Esophagus muscularis mucosa (tissue), 4 donors: ENCODE data around the gene SLC7A14. TPM values are rescaled to one million over a fixed set of nuclear protein-coding genes. Genes with fewer than 3 reads are reported as not detected.

Source experiments
- DNase-seq: peaks from one replicate; pipeline ENCODE4 v3.0.0-alpha.2; 2017; ENCODE audit errors: extremely low spot score
- H3K27ac ChIP-seq, 4 donors: fragments of 200-600 bp; sonication (generic); replicated peaks in 1 of 4; 1 replicate in 3 of 4; 2 replicates in 1 of 4; pipeline ENCODE4 v1.5.1; 2016 to 2019; ENCODE audit warnings: mild to moderate bottlenecking in 1 of 4
- H3K27me3 ChIP-seq, 4 donors: fragments of 200-600 bp; sonication (generic); one replicate each; pipeline versions ENCODE4 v1.5.1 to v1.6.0; 2016 to 2019
- H3K36me3 ChIP-seq, 4 donors: fragments of 200-600 bp; sonication (generic); one replicate each; pipeline ENCODE4 v1.5.1; 2016 to 2019
- H3K4me1 ChIP-seq, 4 donors: fragments of 200-600 bp; sonication (generic); one replicate each; pipeline ENCODE4 v1.5.1; 2016 to 2019
- H3K4me3 ChIP-seq, 4 donors: fragments of 200-600 bp; sonication (generic); 1 replicate in 2 of 4; 2 replicates in 2 of 4; pipeline ENCODE4 v1.5.1; 2016 to 2019; ENCODE audit warnings: mild to moderate bottlenecking in 4 of 4, moderate library complexity in 1 of 4
- H3K9me3 ChIP-seq, 4 donors: fragments of 200-600 bp; sonication (generic); 1 replicate in 3 of 4; 2 replicates in 1 of 4; pipeline ENCODE4 v1.5.1; 2016 to 2019
- EP300 ChIP-seq: sonication (generic); formaldehyde crosslinking; IDR thresholded peaks from one replicate; pipeline ENCODE4 v1.6.1; 2017; ENCODE audit warnings: antibody characterized with exemption
- POLR2A ChIP-seq: fragments of 450-650 bp; IDR thresholded peaks from one replicate; pipeline ENCODE4 v1.6.1; 2017; ENCODE audit warnings: antibody characterized with exemption, moderate library complexity, mild to moderate bottlenecking, low read depth
- POLR2AphosphoS5 ChIP-seq, 2 donors: sonication (generic); formaldehyde crosslinking; IDR thresholded peaks; one replicate each; pipeline ENCODE4 v1.6.1; 2017; ENCODE audit warnings: antibody characterized with exemption in 2 of 2
- WGBS: methylation state at CpG from one replicate; pipeline ENCODE4 v1.1.5; 2018; 5-methylcytosine and 5-hydroxymethylcytosine counted together
- intact Hi-C: fragments of 100-400 bp; cut with DNase I; formaldehyde crosslinking; loops from one replicate; pipeline ENCODE4 v1.15.1; 2023
- total RNA-seq, 4 donors: library from RNA; depleted of rRNA; stranded (reverse); fragments of >200 nt; gene quantifications; one replicate each; pipeline versions ENCODE4 v1.1.0 to v1.2.1, GENCODE V29; 2016
- TF ChIP-seq, protein P1 (sequence below), 3 experiments: fragments of 200-600 bp in 2 of 3; fragments of 450-650 bp in 1 of 3; sonication (generic) in 2 of 3; IDR thresholded peaks; one replicate each; pipeline ENCODE4 v1.5.1; 2017 to 2019; ENCODE audit warnings: antibody characterized with exemption in 3 of 3, mild to moderate bottlenecking in 2 of 3, moderate library complexity in 1 of 3

SLC7A14 gene
- total RNA-seq, 4 donors from 2014 or later, result 0.42 to 1.3 (median 0.58) TPM

DNA sequence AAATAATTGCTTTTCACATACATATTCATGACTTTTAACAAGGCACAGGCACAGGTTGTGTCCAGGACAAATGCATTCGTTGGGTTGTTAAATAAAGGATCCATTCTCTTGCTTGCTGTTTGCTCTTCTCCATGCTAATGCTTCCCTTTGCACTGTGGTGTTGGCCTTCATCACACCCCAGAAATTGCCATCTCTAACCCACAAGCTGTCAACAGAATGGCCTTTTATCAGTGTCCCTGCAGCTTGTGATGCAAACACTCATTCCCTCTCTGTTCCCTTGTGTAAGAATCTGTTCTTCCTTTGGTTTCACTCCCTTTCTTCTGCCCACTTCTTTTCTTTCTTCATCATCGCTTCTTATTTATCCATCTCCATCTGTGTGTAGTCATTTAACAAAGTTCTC lies 72.2 kb downstream of the SLC7A14 start:
- no peak overlapping the region for H3K4me3 ChIP-seq
- intact Hi-C loops, result no loop called here
- H3K27ac ChIP-seq, result no peak overlapping the region
- H3K36me3 ChIP-seq, result no peaks in the 10 kb centered on the region
- WGBS, result 75% methylated on average over 2 of the region's 2 CpGs
- H3K27me3 ChIP-seq, result no peaks in the 10 kb centered on the region
- no peaks in the 10 kb centered on the region for H3K4me1 ChIP-seq
- TF ChIP-seq, protein P1, sequence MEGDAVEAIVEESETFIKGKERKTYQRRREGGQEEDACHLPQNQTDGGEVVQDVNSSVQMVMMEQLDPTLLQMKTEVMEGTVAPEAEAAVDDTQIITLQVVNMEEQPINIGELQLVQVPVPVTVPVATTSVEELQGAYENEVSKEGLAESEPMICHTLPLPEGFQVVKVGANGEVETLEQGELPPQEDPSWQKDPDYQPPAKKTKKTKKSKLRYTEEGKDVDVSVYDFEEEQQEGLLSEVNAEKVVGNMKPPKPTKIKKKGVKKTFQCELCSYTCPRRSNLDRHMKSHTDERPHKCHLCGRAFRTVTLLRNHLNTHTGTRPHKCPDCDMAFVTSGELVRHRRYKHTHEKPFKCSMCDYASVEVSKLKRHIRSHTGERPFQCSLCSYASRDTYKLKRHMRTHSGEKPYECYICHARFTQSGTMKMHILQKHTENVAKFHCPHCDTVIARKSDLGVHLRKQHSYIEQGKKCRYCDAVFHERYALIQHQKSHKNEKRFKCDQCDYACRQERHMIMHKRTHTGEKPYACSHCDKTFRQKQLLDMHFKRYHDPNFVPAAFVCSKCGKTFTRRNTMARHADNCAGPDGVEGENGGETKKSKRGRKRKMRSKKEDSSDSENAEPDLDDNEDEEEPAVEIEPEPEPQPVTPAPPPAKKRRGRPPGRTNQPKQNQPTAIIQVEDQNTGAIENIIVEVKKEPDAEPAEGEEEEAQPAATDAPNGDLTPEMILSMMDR (IDR thresholded peaks at IDR 0.05), result no peak
- TF ChIP-seq EP300 (no peak), POLR2A (no peak), POLR2AphosphoS5 (IDR thresholded peaks at IDR 0.05) (no peak)
- no peaks in the 10 kb centered on the region for H3K9me3 ChIP-seq
- DNase-seq, result peak; percentile 78

DNA sequence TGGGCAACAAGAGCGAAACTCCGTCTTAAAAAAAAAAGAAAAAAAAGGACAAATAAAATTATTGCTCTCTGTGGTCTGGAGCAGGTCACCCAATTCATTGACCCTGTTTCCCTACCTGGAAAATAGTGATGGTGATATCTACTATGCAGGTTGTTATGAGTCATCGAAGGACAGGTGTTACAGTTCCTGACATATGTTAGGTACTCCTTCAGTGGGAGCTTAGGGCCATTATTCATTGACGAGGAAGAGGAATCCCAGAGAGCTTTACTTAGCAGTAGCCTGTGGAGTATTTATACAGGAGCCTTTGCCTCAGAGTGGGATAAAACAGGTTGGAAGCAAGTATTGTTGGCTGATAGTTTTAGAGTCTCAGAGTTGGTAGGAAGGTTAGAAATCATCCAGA lies 74.5 kb downstream of the SLC7A14 start:
- no peak for TF ChIP-seq POLR2A
- TF ChIP-seq, protein P1 (IDR thresholded peaks at IDR 0.05), result no peak
- no peak for TF ChIP-seq EP300
- no peak for TF ChIP-seq POLR2AphosphoS5 (IDR thresholded peaks at IDR 0.05)
- H3K4me3 ChIP-seq, result no peak overlapping the region
- H3K36me3 ChIP-seq, result no peaks in the 10 kb centered on the region
- no peaks in the 10 kb centered on the region for H3K27me3 ChIP-seq
- no peaks in the 10 kb centered on the region for H3K4me1 ChIP-seq
- intact Hi-C loops, result no loop called here
- DNase-seq, result no peak
- H3K9me3 ChIP-seq, result no peaks in the 10 kb centered on the region
- no peak overlapping the region for H3K27ac ChIP-seq
- WGBS, result 83% methylated on average over 4 of the region's 4 CpGs

DNA sequence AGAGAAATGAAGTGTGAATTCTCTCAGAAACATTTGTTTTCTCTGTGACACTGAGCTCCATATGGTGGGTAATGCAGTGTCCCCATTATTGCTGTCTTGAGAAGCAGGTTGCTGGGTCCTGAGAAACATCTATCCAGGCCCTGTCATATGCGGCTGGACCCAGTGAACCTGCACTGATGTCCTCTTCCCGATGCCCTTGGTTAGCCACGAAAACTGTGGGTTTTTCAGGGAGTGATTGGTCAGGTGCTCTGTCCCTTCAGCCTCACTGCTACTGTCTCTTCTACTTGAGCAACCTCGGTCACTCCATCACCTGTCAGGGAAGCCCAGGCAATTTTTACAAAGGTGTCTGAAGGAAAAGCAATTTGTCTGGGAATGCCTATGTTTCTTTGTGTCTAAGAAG lies 77.0 kb downstream of the SLC7A14 start:
- H3K27me3 ChIP-seq, result no peaks in the 10 kb centered on the region
- H3K4me1 ChIP-seq, result no peaks in the 10 kb centered on the region
- no peaks in the 10 kb centered on the region for H3K9me3 ChIP-seq
- no peak overlapping the region for H3K27ac ChIP-seq
- no peak for DNase-seq
- WGBS, result 87% methylated on average over 4 of the region's 4 CpGs
- TF ChIP-seq EP300, result no peak
- TF ChIP-seq POLR2A, result no peak
- TF ChIP-seq, protein P1 (IDR thresholded peaks at IDR 0.05), result no peak
- TF ChIP-seq POLR2AphosphoS5 (IDR thresholded peaks at IDR 0.05), result no peak
- H3K4me3 ChIP-seq, result no peak overlapping the region
- intact Hi-C loops, result no loop called here
- H3K36me3 ChIP-seq, result no peaks in the 10 kb centered on the region

DNA sequence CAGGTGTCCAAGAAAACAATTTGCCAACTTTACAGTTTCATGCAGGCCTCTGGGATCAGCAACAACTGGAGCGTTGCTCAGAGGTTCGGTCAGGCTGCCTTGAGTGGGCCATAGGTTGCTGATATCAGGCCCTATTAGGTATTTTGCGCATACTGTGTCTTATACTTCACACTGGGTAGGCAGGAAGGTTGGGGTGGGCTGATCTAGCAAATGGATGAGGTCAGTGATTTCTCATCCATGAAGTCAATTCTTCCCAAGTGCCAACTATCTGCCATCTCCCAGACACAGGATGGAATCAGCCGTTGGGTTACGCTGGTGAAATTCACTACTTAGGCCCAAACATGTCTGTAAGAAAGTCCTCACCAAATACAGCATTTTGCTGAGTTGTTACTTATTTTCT lies 77.6 kb downstream of the SLC7A14 start:
- Histone ChIP-seq H3K9me3 (no peaks in the 10 kb centered on the region), H3K27ac (no peak overlapping the region), H3K27me3 (no peaks in the 10 kb centered on the region), H3K36me3 (no peaks in the 10 kb centered on the region), H3K4me3 (no peak overlapping the region), H3K4me1 (no peaks in the 10 kb centered on the region)
- 99% methylated on average over 5 of the region's 5 CpGs for WGBS
- intact Hi-C loops, result no loop called here
- no peak for DNase-seq
- TF ChIP-seq POLR2AphosphoS5 (IDR thresholded peaks at IDR 0.05) (no peak), EP300 (no peak), POLR2A (no peak)
- TF ChIP-seq, protein P1 (IDR thresholded peaks at IDR 0.05), result no peak

DNA sequence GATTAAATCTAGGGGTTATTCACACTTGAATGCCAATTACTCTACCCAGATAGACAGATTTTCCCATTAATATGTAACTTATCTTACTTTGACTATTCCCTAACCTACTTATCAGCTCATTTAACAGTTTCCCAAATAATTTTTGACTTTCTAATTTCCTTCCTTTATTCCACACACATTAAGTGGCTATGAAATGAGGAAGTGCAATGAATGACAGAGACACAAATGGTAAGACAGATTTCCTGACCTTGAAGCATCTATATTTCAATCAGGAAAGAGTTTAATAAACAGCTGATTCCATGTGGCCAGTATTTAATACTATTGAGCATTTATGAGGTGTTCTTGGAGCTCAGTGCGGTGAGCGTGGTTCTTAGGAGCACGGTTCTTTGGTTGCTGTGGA lies 78.8 kb downstream of the SLC7A14 start:
- DNase-seq, result no peak
- WGBS, result 91% methylated on average over 3 of the region's 3 CpGs
- Histone ChIP-seq H3K4me1 (peaks cover 0 to 4% (median 0%) of the 10 kb centered on the region in 4 donors), H3K27ac (no peak overlapping the region), H3K27me3 (no peaks in the 10 kb centered on the region), H3K9me3 (no peaks in the 10 kb centered on the region), H3K36me3 (no peaks in the 10 kb centered on the region), H3K4me3 (no peak overlapping the region)
- intact Hi-C loops, result no loop called here
- TF ChIP-seq POLR2A (no peak), EP300 (no peak), POLR2AphosphoS5 (IDR thresholded peaks at IDR 0.05) (no peak)
- TF ChIP-seq, protein P1 (IDR thresholded peaks at IDR 0.05), result no peak
